SIG-M5 (cell line): ENCODE results near the gene ACADVL.
"Not testable (repeated sequence)": the region's sequence is repeated elsewhere in the genome, so short reads cannot be mapped to it uniquely, and the experiment has no call there.

ENCODE experiments used
- DNase-seq: peaks from one replicate; lab custom pipeline; 2025; lab: John Stamatoyannopoulos, UW

The ACADVL gene

GRCh38 chr17:7235693-7236665 is 16.2 kb downstream of the ACADVL start:
- DNase-seq: no peak

DNA sequence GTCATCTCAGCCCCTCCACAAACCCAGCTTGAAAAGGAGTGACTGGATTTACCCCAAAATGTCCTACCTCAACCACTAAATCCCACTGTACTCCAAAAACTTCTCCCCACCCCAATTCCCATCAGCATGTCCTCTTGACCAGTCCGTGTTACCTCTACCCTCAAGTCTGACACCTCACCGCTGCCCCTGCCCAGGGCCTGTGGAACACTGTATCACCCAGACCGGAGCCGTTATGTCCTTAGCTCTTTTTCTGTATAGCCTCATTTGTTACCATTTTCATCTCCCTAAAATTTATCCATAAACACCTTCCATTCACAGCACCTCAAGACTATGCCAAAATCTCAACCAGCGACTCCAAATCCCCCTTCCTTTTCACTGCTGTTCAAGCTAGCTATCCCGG is 17.1 kb downstream of the ACADVL start:
- no peak for DNase-seq

DNA sequence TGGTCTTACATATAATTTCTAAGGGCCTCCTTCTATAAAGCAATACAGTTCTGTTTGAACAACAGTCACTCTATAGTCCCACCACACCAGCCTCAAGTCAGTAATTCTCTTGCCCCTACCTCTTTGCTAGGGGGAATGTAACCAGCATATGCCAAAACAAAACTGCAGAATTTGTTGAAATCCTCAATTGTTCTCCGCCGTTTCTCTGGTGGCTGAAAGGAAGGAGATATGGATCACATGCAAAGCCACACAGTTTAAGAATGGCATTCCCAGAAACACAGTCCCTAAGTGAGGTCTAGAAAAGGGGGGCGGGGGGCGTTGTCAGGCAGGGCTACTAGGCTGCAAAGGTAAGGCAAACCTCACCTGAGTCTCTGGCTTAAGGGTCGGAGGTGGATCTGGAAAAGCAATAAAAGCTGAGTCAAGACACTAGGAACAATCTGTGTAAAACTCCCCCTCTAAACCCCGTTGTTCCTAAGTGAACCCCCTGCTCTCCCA is 17.6 kb downstream of the ACADVL start:
- DNase-seq: no peak

DNA sequence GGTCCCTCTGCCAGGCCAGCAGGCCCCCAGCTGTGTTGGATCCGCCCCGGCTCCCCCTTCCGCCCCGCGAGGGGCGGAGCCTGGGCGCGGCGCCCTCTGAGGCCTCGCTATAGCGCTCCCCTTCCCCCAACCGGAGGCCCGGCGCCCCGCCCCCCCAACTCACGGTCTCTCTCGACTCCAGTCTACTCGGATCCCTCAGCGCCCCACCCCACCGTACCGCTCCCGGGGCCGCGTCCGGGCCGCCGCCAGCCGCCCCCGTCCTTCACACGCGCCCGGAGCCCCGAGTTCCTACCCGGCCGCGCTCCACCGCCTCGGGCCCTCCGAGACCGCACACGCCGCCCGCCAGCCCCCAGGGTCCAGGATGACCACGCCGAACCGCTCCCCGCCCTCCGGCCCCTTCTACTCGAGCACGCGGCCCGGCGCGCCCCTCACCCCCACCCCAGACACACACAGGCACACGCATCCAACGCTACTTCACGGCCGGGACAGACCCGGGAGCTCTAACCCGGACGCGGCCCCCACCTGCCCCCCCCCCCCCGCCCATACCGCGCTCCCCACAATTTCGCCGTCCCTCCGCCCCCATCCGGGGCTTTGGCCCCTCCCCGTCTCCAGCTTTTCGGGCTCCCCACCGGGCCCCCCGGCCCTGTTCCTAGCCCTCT is 18.2 kb downstream of the ACADVL start:
- DNase-seq: no peak

GRCh38 chr17:7238420-7239090 is 18.8 kb downstream of the ACADVL start:
- DNase-seq: no peak

GRCh38 chr17:7239091-7240027 is 19.6 kb downstream of the ACADVL start, which contains the start of gene PHF23:
TSS of gene PHF23 (minus strand) at chr17:7239457. CDS start at chr17:7239279, 178 bp downstream.
- DNase-seq: peak; percentile 85

- DNase-seq: peak; percentile 72
Observed at GRCh38 chr17:7240375-7240774, 20.6 kb downstream of the ACADVL start.

DNA sequence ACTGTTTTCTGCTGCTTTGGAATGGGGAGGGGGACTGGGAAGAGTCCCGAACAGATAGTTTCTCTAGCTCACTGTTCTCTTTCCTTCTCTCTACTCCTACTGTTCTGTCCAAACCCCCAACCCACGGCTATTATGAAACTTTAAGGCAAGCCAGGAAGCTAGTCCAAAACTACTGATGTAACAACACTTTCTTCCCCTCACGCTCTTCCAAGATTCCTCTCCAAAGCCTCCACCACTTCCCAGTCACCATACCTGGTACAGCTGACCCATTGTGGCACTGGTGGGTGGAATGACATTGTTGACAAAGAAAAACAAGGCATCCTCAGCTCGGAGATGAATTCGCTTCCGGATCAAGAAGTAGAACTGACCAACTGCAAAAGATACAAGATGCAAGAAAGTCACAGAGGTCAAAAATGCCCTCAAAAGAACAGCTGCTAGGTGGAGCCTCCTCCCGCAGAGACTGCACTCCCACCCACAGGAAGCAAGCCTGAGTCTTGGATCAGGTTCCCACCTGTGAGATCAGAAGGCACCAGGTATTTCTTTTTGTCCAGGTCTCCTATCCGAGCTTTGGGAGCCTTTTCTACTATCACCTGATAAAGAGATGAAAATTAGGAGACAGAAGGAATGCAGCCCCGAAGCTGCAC is 21.5 kb downstream of the ACADVL start:
- no peak for DNase-seq

- DNase-seq: no peak
Observed at GRCh38 chr17:7241783-7242716, 22.3 kb downstream of the ACADVL start, which contains the start of gene GABARAP. TSS of gene GABARAP (minus strand) at chr17:7242449. CDS start at chr17:7242330, 119 bp downstream.

GRCh38 chr17:7242717-7243452 is 23.1 kb downstream of the ACADVL start:
- DNase-seq: no peak

- DNase-seq: no peak
Observed at GRCh38 chr17:7243453-7243729, 23.7 kb downstream of the ACADVL start.

- DNase-seq: not testable (repeated sequence)
Observed at GRCh38 chr17:7243838-7244237, 24.1 kb downstream of the ACADVL start.

- DNase-seq: no peak
Observed at GRCh38 chr17:7246779-7247178, 27.0 kb downstream of the ACADVL start.

- DNase-seq: no peak
Observed at GRCh38 chr17:7248796-7249195, 29.1 kb downstream of the ACADVL start.

DNA sequence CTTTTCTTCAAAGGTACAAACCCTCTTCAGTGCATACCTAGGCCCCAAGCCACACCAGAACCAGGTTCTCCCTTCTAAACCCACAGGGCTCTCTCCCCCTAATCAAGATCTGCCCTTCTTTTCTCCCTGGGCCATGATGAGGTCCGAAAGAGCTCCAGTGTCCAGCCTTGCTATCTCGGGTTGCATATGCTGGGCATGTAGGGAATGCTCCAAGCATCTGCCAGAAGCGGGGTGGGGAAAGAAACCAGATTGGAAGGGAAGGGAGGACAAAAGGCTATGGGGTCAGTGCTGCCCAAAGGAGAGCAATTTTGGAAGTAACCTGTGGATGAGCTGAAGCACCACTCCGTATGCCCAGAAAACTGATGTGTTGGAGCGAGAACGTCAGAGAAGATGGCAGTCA is 29.5 kb downstream of the ACADVL start:
- DNase-seq: no peak

GRCh38 chr17:7249830-7250229 is 30.1 kb downstream of the ACADVL start:
- no peak for DNase-seq

DNA sequence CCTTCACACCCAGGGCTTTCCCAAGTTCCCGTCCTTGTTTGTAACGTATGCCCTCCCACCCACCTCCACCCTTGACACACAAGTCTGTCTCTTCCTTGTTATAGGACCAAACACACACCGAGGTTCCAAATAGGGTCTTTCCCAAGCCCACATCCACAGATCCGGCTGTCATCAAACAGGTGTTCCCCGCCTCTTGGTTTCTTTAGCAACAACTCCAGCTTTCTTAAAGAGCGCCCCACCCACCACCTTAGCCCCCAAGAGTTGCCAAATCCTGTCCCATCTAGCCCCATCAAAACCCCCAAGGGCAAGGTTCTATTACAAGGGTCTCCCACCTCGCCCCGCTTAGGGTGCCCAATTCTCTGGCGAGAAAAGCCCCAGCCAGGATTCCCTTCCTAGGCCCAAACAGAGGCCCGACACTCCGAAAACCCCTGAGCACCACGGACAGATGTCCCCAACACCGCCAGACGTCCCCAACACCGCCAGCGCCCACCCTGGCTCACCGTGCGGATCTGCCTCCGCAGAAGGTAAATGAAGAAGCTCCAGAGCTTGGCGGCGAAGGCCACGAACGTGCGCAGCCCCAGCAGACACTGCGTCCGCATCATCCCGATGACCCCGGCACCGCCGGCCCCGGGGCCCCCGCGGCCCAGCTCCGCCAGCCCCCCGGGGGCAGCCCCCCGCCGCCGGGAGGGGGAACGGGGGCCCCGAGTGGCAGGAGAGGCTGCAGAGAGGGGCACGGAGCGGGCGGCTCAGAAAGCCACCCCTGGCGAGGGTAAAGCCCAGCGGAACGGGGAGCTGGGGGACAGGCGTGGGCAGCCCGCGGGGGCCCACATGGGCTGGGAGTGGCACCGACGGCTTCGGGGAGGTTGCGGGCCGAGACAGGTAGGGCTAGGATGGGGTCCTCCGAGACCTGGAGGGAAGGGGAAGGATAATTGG is 31.2 kb downstream of the ACADVL start:
- DNase-seq: no peak

DNA sequence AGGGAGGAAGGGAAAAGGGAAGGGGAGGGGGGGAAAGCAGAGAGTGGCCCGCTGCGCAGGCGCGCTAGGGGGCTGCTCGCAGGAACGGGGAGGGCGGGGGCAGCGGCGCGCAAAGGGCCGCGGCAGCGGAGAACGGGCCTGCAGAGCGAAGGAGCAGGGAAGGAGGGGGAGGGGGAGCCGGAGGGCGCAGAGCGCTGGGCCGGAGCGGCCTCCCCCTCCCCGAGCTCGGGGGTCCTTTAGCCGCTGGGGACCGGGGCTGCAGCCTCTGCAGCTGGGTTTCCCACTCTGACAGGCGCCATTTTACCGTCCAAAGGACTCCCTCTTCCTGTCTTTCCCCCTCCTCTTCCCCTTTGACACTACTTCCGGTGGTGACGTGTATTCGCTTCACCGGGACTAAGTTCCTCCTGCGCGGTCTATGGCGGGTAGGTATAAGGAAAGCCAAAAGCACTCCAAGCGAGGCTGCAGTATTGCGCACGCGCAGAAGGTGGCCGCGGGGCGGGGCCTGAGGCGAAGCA is 32.0 kb downstream of the ACADVL start, which contains the start of gene CTDNEP1:
TSS of gene CTDNEP1 (minus strand) at position 74 of the 515 bp plus-strand sequence. CDS start 438 bp downstream, outside the sequence.
- DNase-seq: peak; percentile 91
